HUDEP-2 (cell line): ENCODE results near the gene FYN.
A peak's percentile ranks its signal among the peaks of the same experiment; 100 is the strongest.

Experiments
- DNase-seq, 76 experiments: peaks; one replicate each; lab custom pipeline; 2025; ENCODE audit not compliant: unreplicated experiment in 76 of 76; lab: John Stamatoyannopoulos, UW

FYN gene

DNA sequence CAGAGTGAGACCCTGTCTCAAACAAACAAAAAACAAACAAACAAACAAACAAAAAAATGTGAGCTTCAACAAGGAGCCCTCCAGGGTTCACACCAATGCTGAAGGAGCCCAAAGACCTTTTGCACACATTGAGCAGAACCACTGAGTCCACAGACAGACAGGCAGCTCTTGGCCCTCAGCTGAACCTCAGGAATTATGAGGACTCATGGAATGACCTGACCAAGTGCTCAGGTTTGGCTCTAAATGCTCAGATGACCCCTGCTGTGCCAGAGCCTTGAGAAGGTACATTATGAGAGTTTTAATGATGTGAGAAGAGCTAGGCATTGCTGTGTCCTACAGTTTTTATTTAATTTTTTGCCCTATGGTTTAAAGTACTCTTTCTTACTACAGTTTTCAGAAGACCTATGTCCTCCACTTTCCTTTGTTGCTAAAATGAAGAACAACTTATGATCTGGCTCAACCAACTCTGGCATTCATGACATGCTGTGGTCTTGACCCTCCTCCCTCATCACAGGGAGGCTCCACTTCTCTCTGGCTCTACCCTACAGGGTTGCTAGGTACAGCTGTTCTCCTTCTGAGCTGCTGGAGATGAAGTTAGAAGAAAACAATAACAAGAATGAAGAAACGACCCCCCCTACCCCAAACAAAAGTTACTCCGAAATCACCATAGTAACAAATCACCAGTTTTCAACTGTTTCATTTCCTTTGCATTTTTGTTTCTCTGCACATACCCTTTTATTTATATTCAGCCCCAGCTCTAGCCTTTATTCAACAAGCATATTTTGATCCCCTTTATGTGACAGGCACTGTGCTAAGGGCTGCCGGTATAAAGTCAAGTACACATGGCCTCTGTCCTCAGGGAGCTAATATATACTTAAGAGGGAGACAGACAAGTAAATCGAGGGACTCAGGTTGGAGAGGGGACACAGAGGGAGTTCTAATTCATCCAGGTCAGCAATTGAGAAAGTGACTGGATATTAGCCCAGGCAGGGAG, 138.9 kb downstream of the FYN start:
- no peak for DNase-seq

DNA sequence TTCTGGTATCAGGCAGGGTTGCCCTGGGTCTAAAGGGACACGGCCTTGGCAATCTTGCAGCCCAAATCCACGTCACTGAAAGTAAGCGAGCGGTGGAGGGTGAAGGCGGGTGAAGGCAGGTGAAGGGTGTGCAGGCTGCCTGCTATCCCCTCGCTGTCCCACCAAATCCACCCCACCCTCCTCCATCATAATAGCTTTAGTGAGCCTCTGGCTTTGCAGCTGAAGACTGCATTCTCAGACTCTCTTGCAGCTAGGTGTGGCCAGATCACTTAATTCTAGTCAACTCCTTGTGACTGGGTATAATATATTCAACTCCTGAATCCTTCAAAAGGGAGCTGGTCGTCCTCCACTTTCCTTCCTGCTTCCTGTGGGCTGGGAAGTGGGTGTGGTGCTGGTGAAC, 140.9 kb downstream of the FYN start:
- no peak for DNase-seq

DNA sequence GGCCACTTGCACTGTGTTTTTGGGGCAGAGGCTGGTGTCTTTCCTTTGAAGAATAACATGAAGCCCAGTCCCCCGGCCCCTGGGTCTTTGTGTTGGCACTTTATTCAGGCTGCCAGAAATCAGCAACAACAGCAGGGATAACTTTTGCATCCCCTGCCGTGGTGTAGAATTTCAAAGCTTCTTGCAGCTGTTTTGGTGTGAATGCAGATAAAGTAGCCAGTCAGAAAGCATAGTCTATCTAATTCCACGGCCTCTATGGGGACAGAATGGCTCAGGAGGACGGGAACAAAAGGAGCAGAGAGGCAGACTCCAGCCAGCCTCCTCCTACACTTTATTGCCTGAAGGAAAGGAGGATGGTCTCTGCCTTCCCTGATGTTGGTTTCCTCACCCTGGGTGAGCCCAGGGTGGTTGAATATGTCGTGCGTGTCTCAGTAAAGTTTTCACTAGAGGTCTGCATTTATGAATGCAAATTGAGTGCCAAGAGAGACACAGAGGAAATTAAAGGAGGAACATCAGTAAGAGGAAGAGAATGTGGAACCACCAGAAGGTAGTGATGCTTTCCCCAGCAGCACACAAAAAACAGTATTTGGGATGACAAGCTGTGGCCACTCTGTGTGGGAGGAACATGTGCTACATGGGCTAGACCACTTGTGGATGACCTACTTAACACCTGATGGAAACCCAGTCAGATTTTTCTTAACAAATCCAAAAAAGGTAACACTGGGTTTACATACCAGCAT, 141.6 kb downstream of the FYN start:
- DNase-seq: no peak

DNA sequence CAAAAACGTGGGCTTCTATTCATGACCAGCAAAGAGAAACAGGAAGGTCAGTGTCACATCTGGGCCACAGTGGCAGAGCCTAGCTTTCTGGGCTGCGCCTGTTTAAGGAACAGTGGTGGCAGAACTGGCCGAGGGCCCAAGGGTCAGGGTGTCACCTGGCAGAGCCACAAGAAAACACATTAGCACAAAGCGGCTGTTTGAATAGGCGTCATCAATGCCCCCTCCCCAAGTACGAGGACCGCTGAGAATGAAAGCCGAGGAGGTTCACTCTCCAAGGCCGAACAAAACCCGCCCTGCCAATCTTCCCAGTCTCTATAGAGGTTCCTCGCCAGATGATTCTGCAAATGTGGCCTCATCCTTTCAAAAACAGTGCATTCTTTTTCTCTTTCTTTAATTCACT, 142.4 kb downstream of the FYN start:
- DNase-seq: no peak

DNA sequence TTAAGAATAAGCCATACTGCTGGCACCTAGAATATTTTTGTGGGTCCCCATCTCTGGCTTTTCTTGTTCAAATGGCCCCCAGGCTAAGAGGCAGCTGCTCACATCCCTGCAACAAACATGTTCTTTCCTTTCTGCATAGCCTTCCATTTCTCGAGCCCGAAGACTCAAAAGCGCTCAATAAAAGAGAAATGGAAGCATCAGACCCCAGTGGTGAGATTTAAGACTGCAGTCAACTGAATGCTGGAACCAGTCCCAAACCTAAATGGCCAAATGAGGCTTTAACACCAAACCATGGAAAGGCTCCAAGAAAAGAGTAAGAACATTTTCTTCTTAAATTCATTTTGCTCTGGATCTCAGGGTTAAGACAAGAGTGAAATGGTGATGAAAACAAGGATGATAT, 145.4 kb downstream of the FYN start:
- DNase-seq: peak in 7 of 76 experiments; percentile 6 to 34 (median 12)

DNA sequence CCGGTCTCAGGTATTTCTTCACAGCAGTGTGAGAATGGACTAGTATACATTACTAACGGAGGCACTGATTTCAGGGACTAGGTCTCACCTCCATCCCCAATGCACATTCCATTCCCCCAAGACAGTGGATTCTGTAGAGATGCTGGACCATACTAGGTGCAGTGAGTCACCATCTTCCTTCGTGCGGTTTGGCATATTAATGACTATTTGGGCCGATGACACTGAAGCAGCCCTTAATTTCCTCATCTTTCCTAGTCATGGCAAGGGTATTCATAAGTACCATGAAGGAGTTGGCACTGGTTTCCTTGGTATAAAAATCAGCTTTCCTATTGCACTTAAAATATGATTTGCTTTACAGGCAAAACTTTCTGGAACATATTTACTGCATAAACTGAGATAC, 146.2 kb downstream of the FYN start:
- no peak for DNase-seq

DNA sequence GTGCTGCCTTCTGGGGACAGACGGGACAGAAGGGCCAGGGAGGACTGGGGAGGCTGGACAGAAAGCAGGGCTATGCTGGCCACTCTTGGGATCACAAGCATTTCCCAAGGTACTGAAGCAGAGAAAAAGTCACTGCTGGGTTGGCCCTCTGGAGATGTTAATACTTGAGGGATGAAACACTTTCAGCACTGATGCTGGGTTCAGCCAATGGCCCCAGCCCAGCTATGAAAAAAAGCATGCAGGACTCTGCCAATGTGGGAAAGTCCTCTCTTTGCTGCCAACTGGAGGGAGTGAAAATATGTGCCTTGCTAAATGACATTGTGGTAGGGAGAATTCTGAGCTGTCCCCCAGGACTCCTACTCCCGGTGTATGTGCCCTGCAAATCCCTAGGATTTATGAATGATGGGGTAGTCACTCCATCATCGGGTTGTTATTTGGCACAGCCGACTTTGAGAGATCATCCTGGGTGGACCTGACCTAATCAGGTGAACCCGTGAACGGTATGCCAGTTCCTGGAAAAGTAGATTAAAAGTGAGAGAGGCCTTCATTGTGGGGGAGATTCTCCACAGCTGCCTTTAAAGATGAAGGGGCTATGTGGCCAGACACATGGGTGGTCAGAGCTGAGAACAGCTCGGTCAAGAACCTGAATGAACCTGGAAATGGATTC, 147.7 kb downstream of the FYN start:
- no peak for DNase-seq

DNA sequence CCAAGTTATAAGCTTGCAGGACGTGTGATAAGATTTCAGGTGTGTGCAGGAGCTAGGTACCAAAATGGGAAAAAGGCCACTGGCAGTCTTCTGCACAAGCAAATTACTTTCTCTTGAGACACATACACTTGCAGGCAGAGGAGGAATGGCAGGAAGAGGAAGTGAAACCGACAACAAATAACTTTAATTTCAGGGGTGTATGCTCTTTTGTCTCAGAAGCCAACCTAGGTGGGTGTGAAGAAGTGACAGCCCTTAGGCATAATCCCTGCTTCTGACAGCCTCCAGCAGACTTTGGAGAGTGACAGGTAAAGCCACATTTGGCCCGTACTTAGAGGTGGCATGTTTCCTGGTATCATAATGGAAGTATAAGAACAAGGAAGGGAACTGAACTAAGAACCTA, 148.7 kb downstream of the FYN start:
- DNase-seq: no peak

DNA sequence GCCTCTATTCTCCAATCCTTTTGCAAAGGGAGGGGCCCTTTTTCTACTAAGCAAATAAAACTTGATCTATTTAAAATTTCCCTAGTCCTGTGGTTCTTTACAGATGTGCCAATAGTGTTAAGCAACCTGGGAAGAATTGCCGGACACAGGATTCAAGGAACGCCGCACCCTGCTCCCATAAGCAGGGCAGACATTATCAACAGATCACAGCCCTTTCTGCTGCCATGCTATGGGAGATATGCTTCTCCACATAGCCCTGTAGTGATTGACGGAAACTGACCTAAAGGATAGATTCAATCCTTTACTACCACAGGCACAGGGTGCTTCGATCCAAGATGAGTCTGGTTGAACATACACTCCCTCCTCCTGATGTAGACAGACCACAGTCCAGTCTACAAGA, 149.2 kb downstream of the FYN start:
- no peak for DNase-seq

DNA sequence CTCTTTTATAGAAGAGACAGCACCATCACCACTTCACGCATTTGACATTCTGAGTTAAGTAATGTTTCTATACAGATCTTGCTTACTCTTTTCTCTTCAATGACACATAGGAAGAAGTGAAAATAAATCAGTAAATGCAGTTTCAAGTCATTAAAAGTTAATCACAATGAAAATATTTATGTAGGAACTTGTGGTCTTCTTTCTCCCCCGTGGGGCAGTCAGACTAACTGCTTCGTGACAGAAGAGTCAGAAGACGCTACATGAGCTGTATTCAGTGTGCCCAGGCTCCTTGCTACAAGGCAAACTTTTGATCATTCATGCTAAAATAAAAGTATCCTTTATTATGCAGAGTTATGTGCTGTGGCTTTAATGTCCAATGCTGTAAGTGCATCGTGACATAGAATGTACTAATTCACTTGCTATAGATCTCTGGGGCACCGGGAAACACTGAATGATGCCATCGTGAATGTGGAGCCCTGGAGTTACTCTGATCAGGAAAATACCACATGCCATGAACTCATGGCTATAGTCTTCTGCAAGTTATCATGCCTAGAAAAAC, 149.8 kb downstream of the FYN start:
- DNase-seq: no peak

DNA sequence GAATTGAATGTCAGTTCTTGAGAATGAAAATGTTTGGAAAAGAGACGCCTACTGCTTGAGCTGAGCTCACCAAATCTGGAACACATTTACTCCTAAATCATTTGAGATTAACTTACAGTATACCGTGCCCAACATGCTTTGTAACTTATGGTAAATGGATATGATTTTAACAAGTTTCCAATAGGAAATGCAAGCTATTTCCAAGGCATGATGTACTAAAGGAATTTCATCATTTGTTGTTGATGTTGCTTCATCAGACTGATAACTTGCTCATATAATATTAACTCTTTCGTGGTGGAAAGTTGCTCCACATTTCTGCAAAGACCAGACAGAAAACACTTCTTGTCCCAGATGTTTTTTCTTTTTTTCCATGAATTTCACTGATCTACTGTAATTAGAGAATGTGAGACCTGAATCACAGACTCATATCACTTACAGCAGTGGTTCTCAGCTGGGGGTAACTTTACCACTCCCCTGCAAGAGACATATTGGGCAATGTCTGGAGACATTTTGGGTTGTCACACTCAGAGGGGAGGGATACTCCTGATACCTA, 151.0 kb downstream of the FYN start:
- DNase-seq: no peak

DNA sequence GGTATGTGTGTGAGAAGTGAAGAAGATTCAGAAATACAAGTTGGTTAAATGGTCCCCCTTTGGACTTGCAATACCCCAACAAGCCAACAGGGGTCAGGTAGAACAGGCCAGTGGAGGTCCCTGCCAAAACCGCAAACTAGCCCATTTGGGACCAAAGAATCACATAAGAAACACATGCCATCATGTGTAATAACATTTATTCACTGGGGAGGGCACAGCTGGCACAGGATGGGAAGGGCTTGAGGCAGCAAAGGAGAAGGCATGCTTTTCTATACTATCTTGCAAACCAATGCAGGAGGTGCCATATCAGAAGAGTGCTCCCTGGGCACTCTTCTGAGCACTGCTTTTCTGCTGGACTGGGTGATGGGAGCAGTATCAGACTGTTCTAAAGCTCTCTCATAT, 151.5 kb downstream of the FYN start:
- DNase-seq: peak in 43 of 76 experiments; percentile 4 to 65 (median 26)

DNA sequence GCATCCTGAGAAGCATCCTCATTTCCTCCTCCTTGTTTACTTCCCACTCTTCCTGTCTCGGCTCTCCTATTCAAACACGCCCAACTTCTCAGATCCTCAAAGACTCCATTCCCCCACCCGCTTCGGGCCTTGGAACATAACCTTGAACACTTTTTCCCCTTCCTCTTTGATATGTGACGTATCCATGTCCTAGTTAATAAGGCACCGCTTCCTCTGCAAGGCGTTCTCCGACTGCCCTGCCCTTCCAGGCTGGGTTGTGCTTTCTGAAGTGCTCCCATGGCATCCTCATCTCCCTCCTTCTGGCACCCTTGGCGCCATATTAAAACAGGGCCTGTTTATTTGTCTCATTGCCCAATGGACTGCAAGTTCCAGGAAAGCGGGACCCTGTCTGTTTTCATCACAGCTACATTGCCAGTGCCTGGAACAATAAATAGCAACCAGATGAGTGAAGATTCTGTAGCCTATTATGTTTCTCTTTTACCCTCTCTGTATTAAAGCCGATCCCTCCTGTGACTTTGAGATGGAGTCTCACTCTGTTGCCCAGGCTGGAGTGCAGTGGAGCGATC, 152.2 kb downstream of the FYN start:
- DNase-seq: no peak

DNA sequence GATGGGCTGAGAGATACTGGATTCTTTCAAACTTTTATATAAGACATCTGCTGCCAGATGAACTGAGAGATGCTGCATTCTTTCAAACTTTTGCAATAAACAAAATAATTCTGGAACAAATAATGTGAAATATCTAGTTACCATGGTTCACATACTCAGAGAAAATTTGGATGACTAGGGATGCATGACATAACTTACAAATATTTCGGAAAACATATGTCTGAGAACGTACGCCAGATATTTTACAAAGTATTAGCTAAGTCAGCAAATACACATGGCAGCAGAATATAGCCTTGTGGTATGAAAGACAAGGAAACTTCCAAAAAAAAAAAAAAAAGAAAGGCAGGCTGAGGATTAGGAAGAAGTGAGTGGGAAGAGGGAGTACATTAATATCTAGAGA, 154.3 kb downstream of the FYN start:
- DNase-seq: no peak

DNA sequence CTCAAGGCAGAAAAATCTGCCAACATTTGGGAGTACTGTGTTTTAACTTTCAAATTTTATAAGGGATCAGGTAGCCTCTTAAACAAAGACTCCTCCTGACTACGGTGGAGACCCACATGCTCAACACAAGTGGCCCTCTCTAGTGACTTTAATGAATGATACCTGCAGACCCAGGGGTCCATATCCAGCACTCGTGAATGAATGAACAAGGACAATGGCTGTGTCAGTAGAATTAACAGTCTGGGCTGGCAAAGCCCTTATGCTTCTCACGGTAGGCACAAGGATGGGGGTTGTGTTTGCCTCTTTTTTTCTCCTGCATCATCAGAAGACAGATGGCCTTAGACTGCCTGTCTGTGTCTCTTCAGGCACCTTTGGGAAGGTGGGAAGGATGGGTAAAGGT, 154.9 kb downstream of the FYN start:
- no peak for DNase-seq

DNA sequence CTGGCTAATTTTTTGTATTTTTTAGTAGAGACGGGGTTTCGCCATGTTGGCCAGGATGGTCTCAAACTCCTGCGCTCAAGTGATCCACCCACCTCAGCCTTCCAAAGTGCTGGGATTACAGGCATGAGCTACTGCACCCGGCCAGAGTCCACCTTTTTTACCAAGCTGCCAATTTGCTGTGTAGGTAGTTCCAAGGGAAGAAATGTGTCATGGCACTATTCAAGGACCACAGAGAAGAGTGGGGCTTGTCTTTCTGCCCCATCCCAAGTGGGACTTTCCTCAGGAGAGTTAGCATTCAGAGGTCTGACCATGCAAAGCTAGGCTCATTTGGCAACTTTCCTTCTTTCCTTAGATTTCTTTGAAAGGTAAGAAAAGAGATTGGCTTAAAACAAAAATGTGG, 155.6 kb downstream of the FYN start:
- DNase-seq: no peak

DNA sequence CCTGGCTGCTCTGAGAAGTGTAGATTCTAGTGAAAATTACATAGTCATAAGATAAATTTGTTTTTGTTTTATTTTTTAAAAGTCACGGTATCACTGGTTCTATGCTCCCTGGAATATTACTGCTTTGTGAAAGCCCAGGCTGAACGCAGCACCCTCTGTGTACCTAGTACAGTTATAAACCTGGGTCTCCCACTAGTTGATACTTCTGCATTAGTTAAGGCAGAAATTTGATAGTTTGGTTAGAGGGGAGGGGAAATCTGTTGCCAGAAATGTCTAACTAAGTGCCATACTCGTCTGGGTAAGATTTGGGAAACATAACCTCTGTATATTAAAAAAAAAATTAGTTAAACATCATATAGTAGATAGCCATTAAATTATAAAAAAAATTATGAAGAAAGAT, 156.9 kb downstream of the FYN start:
- DNase-seq: no peak

DNA sequence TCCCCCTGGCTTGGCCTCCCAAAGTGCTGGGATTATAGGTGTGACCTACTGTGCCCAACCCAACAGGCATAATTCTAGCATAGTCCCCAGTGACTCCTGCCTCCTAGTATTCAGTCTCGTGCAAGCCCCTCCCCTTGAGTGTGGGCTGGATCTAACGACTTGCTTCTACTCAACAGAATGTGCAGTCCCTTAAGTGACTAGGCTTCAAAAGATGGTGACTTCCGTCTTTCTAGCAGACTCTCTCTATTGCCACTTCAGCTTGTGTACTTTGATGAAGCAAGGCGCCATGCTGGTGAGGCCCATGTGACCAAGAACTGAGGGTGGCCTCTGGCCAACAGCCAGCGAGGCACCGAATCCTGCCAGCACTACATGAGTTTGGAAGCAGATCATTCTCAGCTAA, 157.9 kb downstream of the FYN start:
- peak in 1 of 76 experiments; percentile 30 for DNase-seq

DNA sequence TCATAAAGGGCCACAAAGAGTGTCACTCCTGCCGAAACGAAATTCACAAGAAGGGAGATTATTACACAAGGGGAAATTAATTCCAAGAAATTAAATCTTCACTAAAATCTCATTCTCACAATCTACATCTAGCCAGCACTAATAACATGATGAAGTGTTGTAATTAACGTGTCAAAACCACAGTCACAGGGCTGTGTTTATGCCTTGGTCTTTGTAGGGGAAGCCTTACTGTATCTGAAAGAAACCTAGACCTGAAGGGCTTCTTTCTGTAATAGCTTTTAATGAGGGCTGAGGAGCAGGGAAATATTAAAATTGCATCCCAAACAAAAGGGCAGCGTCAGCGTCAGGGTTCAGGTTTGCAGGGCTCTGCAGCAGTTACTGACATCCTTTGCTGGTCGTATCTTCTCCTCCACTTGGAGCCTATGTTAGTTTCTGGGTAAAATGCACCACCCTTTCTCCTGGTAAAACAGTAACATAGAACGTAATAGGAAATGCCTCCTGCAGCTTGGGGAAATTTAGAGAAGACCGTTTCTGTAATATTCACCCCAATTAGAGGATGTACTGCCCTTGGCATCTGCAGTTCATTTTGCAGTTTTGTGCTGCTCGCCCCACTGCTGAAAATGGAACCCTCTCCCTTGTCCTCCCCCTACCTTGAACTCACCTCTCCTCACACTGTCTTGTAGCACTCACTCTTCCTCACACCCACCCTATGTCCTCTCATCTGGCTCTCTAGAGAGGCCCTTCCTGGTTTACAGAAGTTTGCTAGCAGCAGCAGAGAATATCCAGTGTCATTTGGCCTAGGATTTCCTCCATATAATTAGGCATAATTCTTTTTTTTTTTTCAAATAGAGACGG, 158.6 kb downstream of the FYN start:
- no peak for DNase-seq
